ENCODE data around the gene RHBDD1.
A peak's percentile ranks its signal among the peaks of the same experiment; 100 is the strongest.

DNA sequence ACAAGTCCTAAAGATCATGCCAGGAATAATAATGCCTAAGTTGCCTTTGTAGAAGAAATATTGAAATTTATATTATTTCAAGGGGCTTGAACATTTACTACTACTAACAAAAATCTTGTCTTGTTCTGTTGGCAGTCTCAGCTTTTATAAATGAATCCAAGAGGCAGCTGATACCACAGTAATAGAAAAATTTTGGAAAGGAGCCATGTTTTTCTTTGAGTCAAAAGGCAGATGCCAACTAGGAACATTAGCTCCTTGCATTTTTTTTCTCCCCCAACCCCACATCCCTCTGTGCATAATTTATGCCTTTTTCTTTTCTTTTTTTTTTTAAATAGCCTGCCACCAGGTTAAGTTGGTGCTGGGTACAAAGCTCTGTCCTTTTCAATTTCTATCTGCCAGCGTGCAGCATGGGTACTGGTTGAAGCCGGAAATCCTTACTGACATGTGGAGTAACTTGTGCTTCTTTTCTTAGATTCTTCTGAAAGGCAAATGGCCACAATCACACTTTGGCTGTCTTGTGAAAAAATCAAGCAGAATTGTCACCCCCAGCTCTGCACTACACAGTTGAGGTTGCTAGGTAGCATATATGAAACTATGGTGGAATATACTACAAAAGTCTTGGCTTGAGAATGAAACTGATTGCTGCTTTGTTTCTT lies 98.8 kb downstream of the RHBDD1 start:
- TF ChIP-seq EP300 (IDR thresholded peaks at IDR 0.05; ENCODE audit: borderline replicate concordance in 1 of 2, low read depth in 1 of 2, low read length in 1 of 2) (no peak), RFX5 (IDR thresholded peaks at IDR 0.05; ENCODE audit: low read length) (no peak), GABPA (IDR thresholded peaks at IDR 0.05; ENCODE audit: low read depth) (no peak), GATA2 (CRISPR knock-in tag; IDR thresholded peaks at IDR 0.05) (no peak), ZBTB33 (IDR thresholded peaks at IDR 0.05; ENCODE audit: borderline replicate concordance, low read depth) (no peak), TAF1 (IDR thresholded peaks at IDR 0.05; ENCODE audit: borderline replicate concordance, low read depth, low read length) (no peak), ELF1 (IDR thresholded peaks at IDR 0.05) (no peak), EZH2phosphoT487 (IDR thresholded peaks at IDR 0.05; ENCODE audit: borderline replicate concordance, low read depth) (no peak), POLR2AphosphoS5 (IDR thresholded peaks at IDR 0.05; ENCODE audit: low read depth, low read length) (no peak), FOXM1 (IDR thresholded peaks at IDR 0.05; ENCODE audit: low read depth) (no peak)
- TF ChIP-seq, protein P1, sequence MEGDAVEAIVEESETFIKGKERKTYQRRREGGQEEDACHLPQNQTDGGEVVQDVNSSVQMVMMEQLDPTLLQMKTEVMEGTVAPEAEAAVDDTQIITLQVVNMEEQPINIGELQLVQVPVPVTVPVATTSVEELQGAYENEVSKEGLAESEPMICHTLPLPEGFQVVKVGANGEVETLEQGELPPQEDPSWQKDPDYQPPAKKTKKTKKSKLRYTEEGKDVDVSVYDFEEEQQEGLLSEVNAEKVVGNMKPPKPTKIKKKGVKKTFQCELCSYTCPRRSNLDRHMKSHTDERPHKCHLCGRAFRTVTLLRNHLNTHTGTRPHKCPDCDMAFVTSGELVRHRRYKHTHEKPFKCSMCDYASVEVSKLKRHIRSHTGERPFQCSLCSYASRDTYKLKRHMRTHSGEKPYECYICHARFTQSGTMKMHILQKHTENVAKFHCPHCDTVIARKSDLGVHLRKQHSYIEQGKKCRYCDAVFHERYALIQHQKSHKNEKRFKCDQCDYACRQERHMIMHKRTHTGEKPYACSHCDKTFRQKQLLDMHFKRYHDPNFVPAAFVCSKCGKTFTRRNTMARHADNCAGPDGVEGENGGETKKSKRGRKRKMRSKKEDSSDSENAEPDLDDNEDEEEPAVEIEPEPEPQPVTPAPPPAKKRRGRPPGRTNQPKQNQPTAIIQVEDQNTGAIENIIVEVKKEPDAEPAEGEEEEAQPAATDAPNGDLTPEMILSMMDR (IDR thresholded peaks at IDR 0.05): no peak
- TF ChIP-seq, protein P2, sequence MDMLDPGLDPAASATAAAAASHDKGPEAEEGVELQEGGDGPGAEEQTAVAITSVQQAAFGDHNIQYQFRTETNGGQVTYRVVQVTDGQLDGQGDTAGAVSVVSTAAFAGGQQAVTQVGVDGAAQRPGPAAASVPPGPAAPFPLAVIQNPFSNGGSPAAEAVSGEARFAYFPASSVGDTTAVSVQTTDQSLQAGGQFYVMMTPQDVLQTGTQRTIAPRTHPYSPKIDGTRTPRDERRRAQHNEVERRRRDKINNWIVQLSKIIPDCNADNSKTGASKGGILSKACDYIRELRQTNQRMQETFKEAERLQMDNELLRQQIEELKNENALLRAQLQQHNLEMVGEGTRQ (IDR thresholded peaks at IDR 0.05; ENCODE audit: borderline replicate concordance, low read depth, low read length): no peak
- TF ChIP-seq, protein P3, sequence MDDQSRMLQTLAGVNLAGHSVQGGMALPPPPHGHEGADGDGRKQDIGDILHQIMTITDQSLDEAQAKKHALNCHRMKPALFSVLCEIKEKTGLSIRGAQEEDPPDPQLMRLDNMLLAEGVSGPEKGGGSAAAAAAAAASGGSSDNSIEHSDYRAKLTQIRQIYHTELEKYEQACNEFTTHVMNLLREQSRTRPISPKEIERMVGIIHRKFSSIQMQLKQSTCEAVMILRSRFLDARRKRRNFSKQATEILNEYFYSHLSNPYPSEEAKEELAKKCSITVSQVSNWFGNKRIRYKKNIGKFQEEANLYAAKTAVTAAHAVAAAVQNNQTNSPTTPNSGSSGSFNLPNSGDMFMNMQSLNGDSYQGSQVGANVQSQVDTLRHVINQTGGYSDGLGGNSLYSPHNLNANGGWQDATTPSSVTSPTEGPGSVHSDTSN (IDR thresholded peaks at IDR 0.05): 0 out of 2 replicates have a peak, but pooled peaks have one; percentile 11

Measured in SK-N-SH (cell line).